GM21717 (cell line): ENCODE measurements around the gene IRGQ.
"Not testable (repeated sequence)": the region's sequence is repeated elsewhere in the genome, so short reads cannot be mapped to it uniquely, and the experiment has no call there.

Source experiments
- ATAC-seq: cut with Tn5 transposase; IDR thresholded peaks from one replicate; pipeline ENCODE4 v1.9.1; 2021; ENCODE audit warnings: mild to moderate bottlenecking, moderate library complexity; ENCODE audit not compliant: unreplicated experiment

IRGQ gene

GRCh38 chr19:43595999-43596841, at the start of gene IRGQ, which contains the start of gene ZNF576:
TSS of gene IRGQ (minus strand) at chr19:43596134. CDS start at chr19:43595338, 796 bp downstream.
TSS of gene ZNF576 (plus strand) at chr19:43596595. CDS start at chr19:43597109, 514 bp downstream.
- ATAC-seq: peak; percentile 61

- ATAC-seq: no peak
Observed at GRCh38 chr19:43644181-43644580, 48.2 kb upstream of the IRGQ start.

GRCh38 chr19:43643326-43643725, 47.4 kb upstream of the IRGQ start:
- no peak for ATAC-seq

GRCh38 chr19:43642531-43642930, 46.6 kb upstream of the IRGQ start:
- no peak for ATAC-seq

- no peak for ATAC-seq
Observed at GRCh38 chr19:43641333-43641732, 45.4 kb upstream of the IRGQ start.

- ATAC-seq: no peak
Observed at GRCh38 chr19:43640424-43640757, 44.5 kb upstream of the IRGQ start.

- ATAC-seq: no peak
Observed at GRCh38 chr19:43639519-43640423, 43.8 kb upstream of the IRGQ start, which contains the start of gene CADM4. TSS of gene CADM4 (minus strand) at chr19:43639850. CDS start at chr19:43639790, 60 bp downstream.

GRCh38 chr19:43638995-43639518, 43.1 kb upstream of the IRGQ start:
- ATAC-seq: no peak

GRCh38 chr19:43638214-43638994, 42.5 kb upstream of the IRGQ start:
- no peak for ATAC-seq

GRCh38 chr19:43636121-43636683, 40.3 kb upstream of the IRGQ start:
- no peak for ATAC-seq

GRCh38 chr19:43635561-43635940, 39.6 kb upstream of the IRGQ start:
- ATAC-seq: not testable (repeated sequence)

GRCh38 chr19:43634872-43635560, 39.1 kb upstream of the IRGQ start:
- ATAC-seq: no peak

- ATAC-seq: no peak
Observed at GRCh38 chr19:43634506-43634871, 38.6 kb upstream of the IRGQ start.

- no peak for ATAC-seq
Observed at GRCh38 chr19:43634068-43634467, 38.1 kb upstream of the IRGQ start.

- ATAC-seq: no peak
Observed at GRCh38 chr19:43633520-43633919, 37.6 kb upstream of the IRGQ start.

GRCh38 chr19:43631491-43631890, 35.6 kb upstream of the IRGQ start:
- ATAC-seq: no peak

- ATAC-seq: no peak
Observed at GRCh38 chr19:43628646-43629326, 32.9 kb upstream of the IRGQ start.

GRCh38 chr19:43626838-43627237, 30.9 kb upstream of the IRGQ start:
- no peak for ATAC-seq

- no peak for ATAC-seq
Observed at GRCh38 chr19:43625918-43626579, 30.1 kb upstream of the IRGQ start.
